Liver (tissue), 9 donors: ENCODE measurements around the gene ABCC5. TPM values are rescaled to one million over a fixed set of nuclear protein-coding genes. Genes with fewer than 3 reads are reported as not detected.

Source experiments
- DNase-seq: peaks from one replicate; pipeline ENCODE4 v3.0.0-alpha.2; 2017; ENCODE audit warnings: low spot score
- H3K27ac ChIP-seq, 2 donors: one replicate each; pipeline ENCODE4 v1.7.0; 2013; ENCODE audit warnings: inconsistent platforms in 2 of 2, low read length in 2 of 2, control low read depth in 1 of 2, low read depth in 1 of 2, mild to moderate bottlenecking in 1 of 2
- H3K27me3 ChIP-seq, 4 donors: one replicate each; pipeline versions ENCODE4 v1.6.1 to v1.7.0; 2013; ENCODE audit warnings: low read length in 3 of 4, inconsistent platforms in 1 of 4, mild to moderate bottlenecking in 1 of 4, moderate library complexity in 1 of 4; ENCODE audit not compliant: control insufficient read depth in 4 of 4, insufficient read depth in 4 of 4
- H3K36me3 ChIP-seq, 4 donors: one replicate each; pipeline versions ENCODE4 v1.6.1 to v1.7.0; 2013; ENCODE audit warnings: low read length in 3 of 4, mild to moderate bottlenecking in 3 of 4, low read depth in 1 of 4, moderate library complexity in 1 of 4; ENCODE audit not compliant: control insufficient read depth in 4 of 4, insufficient read depth in 3 of 4
- H3K4me1 ChIP-seq, 4 donors: one replicate each; pipeline versions ENCODE4 v1.6.1 to v1.7.0; 2013; ENCODE audit warnings: low read length in 3 of 4, mild to moderate bottlenecking in 3 of 4, moderate library complexity in 1 of 4; ENCODE audit not compliant: control insufficient read depth in 4 of 4, insufficient read depth in 4 of 4
- H3K4me3 ChIP-seq, 3 donors: one replicate each; pipeline versions ENCODE4 v1.6.1 to v1.7.0; 2013; ENCODE audit warnings: low read length in 3 of 3, control low read depth in 1 of 3, low read depth in 1 of 3, mild to moderate bottlenecking in 1 of 3
- H3K9ac ChIP-seq, 2 donors: one replicate each; pipeline ENCODE4 v1.7.0; 2013; ENCODE audit warnings: low read length in 2 of 2, mild to moderate bottlenecking in 2 of 2, moderate library complexity in 2 of 2, control low read depth in 1 of 2, low read depth in 1 of 2
- H3K9me3 ChIP-seq, 4 donors: one replicate each; pipeline versions ENCODE4 v1.6.1 to v1.7.0; 2013; ENCODE audit warnings: low read length in 3 of 4; ENCODE audit not compliant: control insufficient read depth in 4 of 4
- ATF3 ChIP-seq: IDR thresholded peaks from 2 replicates; pipeline ENCODE4 v1.6.1; 2016; ENCODE audit warnings: antibody characterized with exemption
- FOXA1 ChIP-seq: IDR thresholded peaks from 2 replicates; pipeline ENCODE4 v1.6.1; 2016; ENCODE audit warnings: antibody characterized with exemption
- FOXA2 ChIP-seq: IDR thresholded peaks from 2 replicates; pipeline ENCODE4 v1.6.1; 2016; ENCODE audit warnings: antibody characterized with exemption
- GABPA ChIP-seq, 2 donors: IDR thresholded peaks in 1 of 2; conservative IDR thresholded peaks in 1 of 2; 2 replicates each; pipeline ENCODE4 v1.6.1; 2016; ENCODE audit warnings: antibody characterized with exemption in 2 of 2, mild to moderate bottlenecking in 1 of 2, moderate library complexity in 1 of 2
- HNF4A ChIP-seq, 2 donors: conservative IDR thresholded peaks; 2 replicates each; pipeline ENCODE4 v1.6.1; 2016; ENCODE audit warnings: antibody characterized with exemption in 2 of 2, mild to moderate bottlenecking in 2 of 2
- HNF4G ChIP-seq: IDR thresholded peaks from 2 replicates; pipeline ENCODE4 v1.6.1; 2016; ENCODE audit warnings: antibody characterized with exemption
- JUND ChIP-seq, 2 donors: IDR thresholded peaks; 2 replicates each; pipeline ENCODE4 v1.6.1; 2016; ENCODE audit warnings: antibody characterized with exemption in 2 of 2
- NR2F2 ChIP-seq: IDR thresholded peaks from 2 replicates; pipeline ENCODE4 v1.6.1; 2016; ENCODE audit warnings: antibody characterized with exemption
- RAD21 ChIP-seq, 2 donors: IDR thresholded peaks; 2 replicates each; pipeline ENCODE4 v1.6.1; 2016; ENCODE audit warnings: antibody characterized with exemption in 2 of 2, mild to moderate bottlenecking in 2 of 2
- RXRA ChIP-seq, 2 donors: IDR thresholded peaks; 2 replicates each; pipeline ENCODE4 v1.6.1; 2017 to 2018; ENCODE audit warnings: antibody characterized with exemption in 2 of 2, mild to moderate bottlenecking in 1 of 2
- SP1 ChIP-seq: IDR thresholded peaks from 2 replicates; pipeline ENCODE4 v1.6.1; 2018; ENCODE audit warnings: antibody characterized with exemption, mild to moderate bottlenecking
- TAF1 ChIP-seq: conservative IDR thresholded peaks from 2 replicates; pipeline ENCODE4 v1.6.1; 2016; ENCODE audit warnings: antibody characterized with exemption, mild to moderate bottlenecking
- YY1 ChIP-seq: IDR thresholded peaks from 2 replicates; pipeline ENCODE4 v1.6.1; 2016; ENCODE audit warnings: antibody characterized with exemption, mild to moderate bottlenecking
- ZBTB33 ChIP-seq: IDR thresholded peaks from 2 replicates; pipeline ENCODE4 v1.6.1; 2016; ENCODE audit warnings: antibody characterized with exemption
- WGBS: extraction: QIAGEN DNeasy Blood & Tissue Kit; methylation state at CpG from one replicate; pipeline ENCODE4 v1.1.7; 2013; 5-methylcytosine and 5-hydroxymethylcytosine counted together
- polyA plus RNA-seq, 2 donors: library from polyadenylated mRNA; stranded (reverse) in 1 of 2; unstranded in 1 of 2; fragments of 200-250 nt in 1 of 2; fragments of >200 nt in 1 of 2; fragmentation: Nextera tagmentation in 1 of 2; extraction: Ambion mirVana in 1 of 2; gene quantifications; one replicate each; pipeline versions ENCODE4 v1.2.1 to v1.2.3, GENCODE V29; 2013 to 2015
- total RNA-seq, 2 donors: library from RNA; depleted of rRNA; stranded (reverse); fragments of >200 nt; gene quantifications; one replicate each; pipeline ENCODE4 v1.2.3, GENCODE V29; 2014
- TF ChIP-seq, protein P1 (sequence below): IDR thresholded peaks from 2 replicates; pipeline ENCODE4 v1.6.1; 2016; ENCODE audit warnings: antibody characterized with exemption, mild to moderate bottlenecking
- TF ChIP-seq, protein P2 (sequence below): fragments of 150-350 bp; IDR thresholded peaks from 2 replicates; pipeline ENCODE4 v1.5.1; 2017; ENCODE audit warnings: improper control_type of control experiment, low read depth, low read length; ENCODE audit not compliant: missing input control
- donor health status: healthy.
- donor health status: healthy.
- donor health status: healthy.
- donor health status: healthy.
- donor health status: healthy.

The ABCC5 gene
- total and polyA plus RNA-seq, 4 donors, result 2.8 to 35.7 (median 8.1) TPM

DNA sequence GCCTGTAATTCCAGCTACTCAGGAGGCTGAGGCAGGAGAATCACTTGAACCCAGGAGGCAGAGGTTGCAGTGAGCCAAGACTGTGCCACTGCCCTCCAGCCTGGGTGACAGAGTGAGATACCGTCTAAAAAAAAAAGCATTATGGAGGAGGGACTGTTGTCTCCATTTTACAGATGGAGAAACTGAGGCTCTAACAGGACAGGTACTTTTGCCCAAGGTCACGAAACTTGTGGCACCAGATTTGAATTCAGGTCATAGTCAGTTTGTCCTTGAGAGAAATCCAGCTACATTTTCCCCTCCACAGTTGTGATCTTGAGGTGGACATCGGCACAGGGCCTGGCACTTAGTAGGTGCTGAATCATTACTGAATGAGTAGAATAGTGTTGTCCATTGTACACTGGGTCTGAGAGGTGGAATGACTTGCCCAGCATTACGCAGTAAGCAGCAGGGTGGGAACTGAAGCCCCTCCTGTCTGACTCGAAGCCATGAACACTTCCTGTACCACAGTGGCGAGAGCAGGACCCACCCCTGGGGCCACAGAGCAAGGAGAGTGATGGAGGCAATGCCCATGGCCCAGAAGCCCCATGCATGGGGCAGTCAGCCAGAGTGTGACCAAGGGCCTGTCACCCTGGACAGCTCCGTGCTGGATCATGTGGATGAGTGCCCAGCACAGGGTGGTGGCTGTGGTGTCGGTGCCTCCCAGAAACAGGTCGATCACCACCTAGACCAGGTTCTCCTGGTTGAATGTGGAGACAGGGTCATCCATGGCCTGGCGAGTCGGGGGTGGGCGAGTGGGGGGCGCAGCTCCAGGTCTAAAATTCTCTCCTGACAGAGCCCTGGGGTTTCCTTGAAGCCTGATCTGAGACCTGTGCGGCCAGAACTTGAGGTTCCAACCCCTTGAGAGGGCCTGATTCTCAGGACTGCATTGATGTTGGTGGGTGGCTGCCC lies 112.6 kb downstream of the ABCC5 start:
- Histone ChIP-seq H3K36me3 (no peaks in the 10 kb centered on the region), H3K27me3 (no peaks in the 10 kb centered on the region), H3K9me3 (no peaks in the 10 kb centered on the region), H3K4me3 (no peak overlapping the region), H3K9ac (no peak overlapping the region), H3K4me1 (no peaks in the 10 kb centered on the region), H3K27ac (no peak overlapping the region)
- TF ChIP-seq RAD21 (IDR thresholded peaks at IDR 0.05) (no peak), GABPA (IDR thresholded peaks at IDR 0.05 in 1 of 2, conservative IDR thresholded peaks at IDR 0.05 in 1 of 2) (no peak), FOXA1 (no peak), ZBTB33 (no peak), RXRA (IDR thresholded peaks at IDR 0.05) (no peak), HNF4A (conservative IDR thresholded peaks at IDR 0.05) (no peak), NR2F2 (no peak), YY1 (no peak), FOXA2 (no peak), SP1 (no peak), HNF4G (no peak), ATF3 (no peak), JUND (IDR thresholded peaks at IDR 0.05) (no peak), TAF1 (no peak)
- TF ChIP-seq, protein P1, sequence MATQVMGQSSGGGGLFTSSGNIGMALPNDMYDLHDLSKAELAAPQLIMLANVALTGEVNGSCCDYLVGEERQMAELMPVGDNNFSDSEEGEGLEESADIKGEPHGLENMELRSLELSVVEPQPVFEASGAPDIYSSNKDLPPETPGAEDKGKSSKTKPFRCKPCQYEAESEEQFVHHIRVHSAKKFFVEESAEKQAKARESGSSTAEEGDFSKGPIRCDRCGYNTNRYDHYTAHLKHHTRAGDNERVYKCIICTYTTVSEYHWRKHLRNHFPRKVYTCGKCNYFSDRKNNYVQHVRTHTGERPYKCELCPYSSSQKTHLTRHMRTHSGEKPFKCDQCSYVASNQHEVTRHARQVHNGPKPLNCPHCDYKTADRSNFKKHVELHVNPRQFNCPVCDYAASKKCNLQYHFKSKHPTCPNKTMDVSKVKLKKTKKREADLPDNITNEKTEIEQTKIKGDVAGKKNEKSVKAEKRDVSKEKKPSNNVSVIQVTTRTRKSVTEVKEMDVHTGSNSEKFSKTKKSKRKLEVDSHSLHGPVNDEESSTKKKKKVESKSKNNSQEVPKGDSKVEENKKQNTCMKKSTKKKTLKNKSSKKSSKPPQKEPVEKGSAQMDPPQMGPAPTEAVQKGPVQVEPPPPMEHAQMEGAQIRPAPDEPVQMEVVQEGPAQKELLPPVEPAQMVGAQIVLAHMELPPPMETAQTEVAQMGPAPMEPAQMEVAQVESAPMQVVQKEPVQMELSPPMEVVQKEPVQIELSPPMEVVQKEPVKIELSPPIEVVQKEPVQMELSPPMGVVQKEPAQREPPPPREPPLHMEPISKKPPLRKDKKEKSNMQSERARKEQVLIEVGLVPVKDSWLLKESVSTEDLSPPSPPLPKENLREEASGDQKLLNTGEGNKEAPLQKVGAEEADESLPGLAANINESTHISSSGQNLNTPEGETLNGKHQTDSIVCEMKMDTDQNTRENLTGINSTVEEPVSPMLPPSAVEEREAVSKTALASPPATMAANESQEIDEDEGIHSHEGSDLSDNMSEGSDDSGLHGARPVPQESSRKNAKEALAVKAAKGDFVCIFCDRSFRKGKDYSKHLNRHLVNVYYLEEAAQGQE, result no peak
- TF ChIP-seq, protein P2, sequence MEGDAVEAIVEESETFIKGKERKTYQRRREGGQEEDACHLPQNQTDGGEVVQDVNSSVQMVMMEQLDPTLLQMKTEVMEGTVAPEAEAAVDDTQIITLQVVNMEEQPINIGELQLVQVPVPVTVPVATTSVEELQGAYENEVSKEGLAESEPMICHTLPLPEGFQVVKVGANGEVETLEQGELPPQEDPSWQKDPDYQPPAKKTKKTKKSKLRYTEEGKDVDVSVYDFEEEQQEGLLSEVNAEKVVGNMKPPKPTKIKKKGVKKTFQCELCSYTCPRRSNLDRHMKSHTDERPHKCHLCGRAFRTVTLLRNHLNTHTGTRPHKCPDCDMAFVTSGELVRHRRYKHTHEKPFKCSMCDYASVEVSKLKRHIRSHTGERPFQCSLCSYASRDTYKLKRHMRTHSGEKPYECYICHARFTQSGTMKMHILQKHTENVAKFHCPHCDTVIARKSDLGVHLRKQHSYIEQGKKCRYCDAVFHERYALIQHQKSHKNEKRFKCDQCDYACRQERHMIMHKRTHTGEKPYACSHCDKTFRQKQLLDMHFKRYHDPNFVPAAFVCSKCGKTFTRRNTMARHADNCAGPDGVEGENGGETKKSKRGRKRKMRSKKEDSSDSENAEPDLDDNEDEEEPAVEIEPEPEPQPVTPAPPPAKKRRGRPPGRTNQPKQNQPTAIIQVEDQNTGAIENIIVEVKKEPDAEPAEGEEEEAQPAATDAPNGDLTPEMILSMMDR, result no peak
- 73% methylated on average over 14 of the region's 14 CpGs for WGBS
- no peak for DNase-seq
